HuH-7 (cell line): ENCODE measurements around the gene PTCD3.

Experiments
- DNase-seq: peaks from one replicate; pipeline ENCODE4 v3.0.0; 2011; ENCODE audit warnings: low spot score

PTCD3 gene

GRCh38 chr2:86105969-86106945 is at the start of gene PTCD3:
PTCD3 (plus strand) TSS chr2:86106235; CDS start chr2:86106248, 13 bp downstream.
- peak; percentile 78 for DNase-seq

- DNase-seq = no peak
These were observed 49.3 kb upstream of the PTCD3 start for GRCh38 chr2:86056590-86057331.

- DNase-seq = no peak
These were observed 44.0 kb upstream of the PTCD3 start for GRCh38 chr2:86062043-86062442.

GRCh38 chr2:86064006-86064405 is 42.0 kb upstream of the PTCD3 start:
- no peak for DNase-seq

- no peak for DNase-seq
These were observed 40.5 kb upstream of the PTCD3 start for GRCh38 chr2:86065512-86065911.

- DNase-seq = no peak
These were observed 39.9 kb upstream of the PTCD3 start for GRCh38 chr2:86066007-86066578.

GRCh38 chr2:86066915-86067314 is 39.1 kb upstream of the PTCD3 start:
- DNase-seq = no peak

- DNase-seq = no peak
These were observed 37.9 kb upstream of the PTCD3 start for GRCh38 chr2:86068136-86068588.

- DNase-seq = no peak
These were observed 37.4 kb upstream of the PTCD3 start for GRCh38 chr2:86068648-86069047.

GRCh38 chr2:86069091-86069685 is 36.8 kb upstream of the PTCD3 start:
- no peak for DNase-seq

GRCh38 chr2:86069783-86070339 is 36.2 kb upstream of the PTCD3 start:
- DNase-seq = no peak

GRCh38 chr2:86070868-86071267 is 35.2 kb upstream of the PTCD3 start:
- no peak for DNase-seq

- DNase-seq = no peak
These were observed 33.7 kb upstream of the PTCD3 start for GRCh38 chr2:86072271-86072858.

GRCh38 chr2:86073225-86073624 is 32.8 kb upstream of the PTCD3 start:
- no peak for DNase-seq

- no peak for DNase-seq
These were observed 31.8 kb upstream of the PTCD3 start for GRCh38 chr2:86074256-86074655.

GRCh38 chr2:86074811-86075210 is 31.2 kb upstream of the PTCD3 start:
- DNase-seq = no peak

GRCh38 chr2:86075886-86076285 is 30.1 kb upstream of the PTCD3 start:
- DNase-seq = no peak

- peak; percentile 25 for DNase-seq
These were observed 27.1 kb upstream of the PTCD3 start for GRCh38 chr2:86078774-86079545.

- peak; percentile 68 for DNase-seq
These were observed 25.8 kb upstream of the PTCD3 start for GRCh38 chr2:86079981-86080911.

- no peak for DNase-seq
These were observed 24.3 kb upstream of the PTCD3 start for GRCh38 chr2:86081724-86082123.
